ENCODE results near the gene MARCHF10. TPM values are rescaled to one million over a fixed set of nuclear protein-coding genes. Genes with fewer than 3 reads are reported as not detected.

The MARCHF10 gene
- total RNA-seq, 2 donors from 2014 or later, result under 0.01 TPM; not detected in 1

DNA sequence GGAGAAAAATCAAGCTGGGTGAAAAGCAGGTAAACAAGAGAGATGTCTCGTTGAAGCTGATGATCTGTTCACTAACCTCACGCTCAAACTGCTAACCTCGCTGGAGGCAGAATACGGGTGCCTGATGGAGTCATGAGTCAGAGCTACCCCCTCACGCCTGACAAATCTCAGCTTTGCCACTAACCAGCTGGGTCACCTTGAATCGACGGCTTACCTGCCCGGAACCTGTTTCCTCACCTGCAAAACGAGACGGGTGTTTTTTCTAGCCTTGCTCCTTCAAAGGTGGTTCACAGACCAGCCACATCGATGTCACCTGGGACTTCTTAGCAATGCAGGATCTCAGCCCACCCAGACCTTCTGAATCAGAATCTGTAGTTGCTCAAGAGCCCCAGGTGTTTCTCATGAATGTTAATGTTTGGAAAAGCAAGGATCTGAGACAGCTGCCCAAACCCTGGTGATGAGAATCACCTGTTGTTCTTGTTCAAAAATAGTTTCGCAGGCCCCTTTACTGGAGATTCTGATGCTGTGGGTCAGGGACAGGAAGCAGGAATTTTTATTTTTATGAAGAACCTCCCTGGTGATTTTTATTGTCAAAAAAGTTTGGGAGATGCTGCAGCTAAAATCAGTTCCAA lies 56.9 kb downstream of the MARCHF10 start:
- Histone ChIP-seq H3K27ac (no peak overlapping the region), H3K9me3 (no peaks in the 10 kb centered on the region), H3K27me3 (no peaks in the 10 kb centered on the region), H3K36me3 (replicated peaks in 1 of 2; ENCODE audit: insufficient read depth in 1 of 2, low read depth in 2 of 2) (no peaks in the 10 kb centered on the region), H3K4me1 (no peaks in the 10 kb centered on the region), H3K4me3 (no peak overlapping the region)
- ATAC-seq, result no peak
- intact Hi-C loops (cut with DNase I), result no loop called here
- TF ChIP-seq, protein P1, sequence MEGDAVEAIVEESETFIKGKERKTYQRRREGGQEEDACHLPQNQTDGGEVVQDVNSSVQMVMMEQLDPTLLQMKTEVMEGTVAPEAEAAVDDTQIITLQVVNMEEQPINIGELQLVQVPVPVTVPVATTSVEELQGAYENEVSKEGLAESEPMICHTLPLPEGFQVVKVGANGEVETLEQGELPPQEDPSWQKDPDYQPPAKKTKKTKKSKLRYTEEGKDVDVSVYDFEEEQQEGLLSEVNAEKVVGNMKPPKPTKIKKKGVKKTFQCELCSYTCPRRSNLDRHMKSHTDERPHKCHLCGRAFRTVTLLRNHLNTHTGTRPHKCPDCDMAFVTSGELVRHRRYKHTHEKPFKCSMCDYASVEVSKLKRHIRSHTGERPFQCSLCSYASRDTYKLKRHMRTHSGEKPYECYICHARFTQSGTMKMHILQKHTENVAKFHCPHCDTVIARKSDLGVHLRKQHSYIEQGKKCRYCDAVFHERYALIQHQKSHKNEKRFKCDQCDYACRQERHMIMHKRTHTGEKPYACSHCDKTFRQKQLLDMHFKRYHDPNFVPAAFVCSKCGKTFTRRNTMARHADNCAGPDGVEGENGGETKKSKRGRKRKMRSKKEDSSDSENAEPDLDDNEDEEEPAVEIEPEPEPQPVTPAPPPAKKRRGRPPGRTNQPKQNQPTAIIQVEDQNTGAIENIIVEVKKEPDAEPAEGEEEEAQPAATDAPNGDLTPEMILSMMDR (IDR thresholded peaks at IDR 0.05), result no peak
- TF ChIP-seq POLR2A (IDR thresholded peaks at IDR 0.05), result no peak
- no peak for DNase-seq
- 49 to 59% methylated on average over 12 of the region's 12 CpGs for WGBS, 2 donors

DNA sequence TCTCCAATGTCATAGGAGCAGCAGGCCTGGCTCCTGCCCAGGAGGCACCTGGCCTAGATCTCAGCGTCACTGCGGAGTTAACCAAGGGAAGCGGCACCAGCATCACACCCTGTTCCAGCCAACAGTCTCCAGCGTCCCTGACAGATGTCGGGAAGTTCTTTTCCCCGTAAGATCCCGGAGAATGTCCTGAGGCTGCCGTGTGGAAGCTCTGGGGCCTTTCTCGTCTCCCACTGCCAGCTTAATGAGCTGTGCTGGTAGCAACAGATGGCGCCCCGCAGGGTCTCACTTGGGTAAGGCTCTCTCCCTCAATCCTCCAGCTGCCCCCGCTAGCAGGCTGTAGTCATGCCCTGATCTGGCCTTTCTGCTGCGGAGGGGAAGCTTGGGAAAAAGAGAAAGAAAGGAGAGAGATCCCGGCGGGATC lies 57.5 kb downstream of the MARCHF10 start:
- ATAC-seq (no peak), DNase-seq (peak in 3 of 4 donors; percentile 26 to 53 (median 41))
- Histone ChIP-seq H3K9me3 (no peaks in the 10 kb centered on the region), H3K27me3 (no peaks in the 10 kb centered on the region), H3K4me1 (no peaks in the 10 kb centered on the region), H3K27ac (no peak overlapping the region), H3K36me3 (replicated peaks in 1 of 2; ENCODE audit: insufficient read depth in 1 of 2, low read depth in 2 of 2) (no peaks in the 10 kb centered on the region), H3K4me3 (no peak overlapping the region)
- WGBS, 2 donors, result 32 to 46% methylated on average over 14 to 15 of the region's 15 CpGs
- intact Hi-C loops (cut with DNase I), result no loop called here
- TF ChIP-seq POLR2A (IDR thresholded peaks at IDR 0.05), result no peak
- TF ChIP-seq, protein P1 (IDR thresholded peaks at IDR 0.05), result no peak

DNA sequence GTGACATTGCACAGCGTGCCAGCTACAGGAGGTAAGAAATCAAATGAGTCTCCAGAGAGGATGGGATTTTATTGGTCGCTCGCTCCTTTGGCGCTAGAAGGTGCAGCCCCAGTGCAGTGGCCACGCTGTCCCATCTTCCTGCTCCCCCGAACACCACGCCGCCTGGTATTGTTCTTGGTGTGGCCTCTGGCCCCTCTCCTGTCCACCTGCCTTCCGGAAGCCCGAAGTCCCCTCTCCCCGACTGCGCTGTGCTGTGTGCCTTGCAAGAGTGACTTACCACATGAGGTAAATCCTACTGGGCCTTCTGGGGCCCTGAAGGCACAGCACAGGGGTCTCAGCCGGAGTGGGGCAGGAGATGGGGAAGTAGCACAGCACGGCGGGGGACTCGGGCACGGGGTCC lies 58.2 kb downstream of the MARCHF10 start:
- Histone ChIP-seq H3K9me3 (no peaks in the 10 kb centered on the region), H3K4me1 (no peaks in the 10 kb centered on the region), H3K27me3 (no peaks in the 10 kb centered on the region), H3K36me3 (replicated peaks in 1 of 2; ENCODE audit: insufficient read depth in 1 of 2, low read depth in 2 of 2) (no peaks in the 10 kb centered on the region), H3K4me3 (no peak overlapping the region), H3K27ac (no peak overlapping the region)
- WGBS, 2 donors, result 80 to 90% methylated on average over 17 of the region's 17 CpGs
- ATAC-seq (no peak), DNase-seq (no peak)
- intact Hi-C loops (cut with DNase I), result no loop called here
- TF ChIP-seq, protein P1 (IDR thresholded peaks at IDR 0.05), result no peak
- TF ChIP-seq POLR2A (IDR thresholded peaks at IDR 0.05), result no peak

DNA sequence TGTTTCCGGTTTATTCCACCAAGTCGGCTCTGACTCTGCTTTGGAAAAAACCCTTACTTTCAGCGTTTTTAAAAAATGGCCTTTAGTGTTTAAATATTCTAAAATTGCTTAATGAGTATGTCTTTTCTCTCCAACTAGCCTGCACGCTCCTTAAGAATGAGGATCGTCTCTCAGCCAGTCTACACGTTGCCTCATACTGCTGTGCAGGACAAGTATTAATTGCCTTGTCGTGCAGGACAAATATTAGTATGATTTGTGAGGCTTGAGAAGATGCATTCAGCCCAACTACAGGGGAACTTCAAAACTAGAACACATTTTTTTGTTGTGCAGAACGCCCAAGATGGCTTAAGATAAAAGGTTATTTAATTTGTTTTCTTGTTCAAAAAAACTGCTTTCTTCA lies 61.2 kb downstream of the MARCHF10 start:
- H3K27ac ChIP-seq, result no peak overlapping the region
- WGBS, 2 donors, result 57 to 60% methylated on average over 8 of the region's 8 CpGs
- ATAC-seq (no peak), DNase-seq (no peak)
- TF ChIP-seq, protein P1 (IDR thresholded peaks at IDR 0.05), result no peak
- no peak for TF ChIP-seq POLR2A (IDR thresholded peaks at IDR 0.05)
- no peak overlapping the region for H3K4me3 ChIP-seq
- no peaks in the 10 kb centered on the region for H3K36me3 ChIP-seq (replicated peaks in 1 of 2; ENCODE audit: insufficient read depth in 1 of 2, low read depth in 2 of 2)
- intact Hi-C loops (cut with DNase I), result no loop called here
- no peaks in the 10 kb centered on the region for H3K9me3 ChIP-seq
- H3K4me1 ChIP-seq, result no peaks in the 10 kb centered on the region
- no peaks in the 10 kb centered on the region for H3K27me3 ChIP-seq

DNA sequence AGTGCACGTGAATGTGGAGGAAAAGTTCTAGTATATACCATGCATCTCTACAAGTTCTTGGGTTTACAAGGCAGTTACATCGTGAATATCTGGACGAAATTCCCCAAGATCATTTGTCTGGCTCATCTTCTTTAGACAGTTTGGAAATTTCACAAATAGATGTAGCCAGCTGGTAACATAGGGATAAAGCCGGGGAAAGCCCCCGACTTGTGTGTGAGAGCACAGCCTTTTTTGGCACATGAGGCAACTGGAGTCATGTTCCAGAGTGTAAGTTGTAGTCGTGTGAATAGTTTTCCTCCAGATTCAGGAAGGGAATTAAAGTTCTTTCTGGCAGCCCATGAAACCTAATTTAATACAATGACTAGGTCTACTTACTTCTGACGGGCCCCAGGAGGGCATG lies 62.3 kb downstream of the MARCHF10 start:
- no peak for DNase-seq

More for the DNA sequence above, 62.3 kb downstream of the MARCHF10 start:
- H3K27me3 ChIP-seq, result no peaks in the 10 kb centered on the region
- H3K27ac ChIP-seq, result no peak overlapping the region
- H3K4me3 ChIP-seq, result no peak overlapping the region
- WGBS, 2 donors, result 71 to 74% methylated on average over 7 of the region's 7 CpGs
- no peak for TF ChIP-seq POLR2A (IDR thresholded peaks at IDR 0.05)
- TF ChIP-seq, protein P1 (IDR thresholded peaks at IDR 0.05), result no peak
- no peak for ATAC-seq
- H3K36me3 ChIP-seq (replicated peaks in 1 of 2; ENCODE audit: insufficient read depth in 1 of 2, low read depth in 2 of 2), result no peaks in the 10 kb centered on the region
- H3K9me3 ChIP-seq, result no peaks in the 10 kb centered on the region
- intact Hi-C loops (cut with DNase I), result no loop called here
- H3K4me1 ChIP-seq, result no peaks in the 10 kb centered on the region
